Mucosa of descending colon (tissue), 3 donors: ENCODE results near the gene AADACL3. TPM values are rescaled to one million over a fixed set of nuclear protein-coding genes. Genes with fewer than 3 reads are reported as not detected.
"Not testable (repeated sequence)": the region's sequence is repeated elsewhere in the genome, so short reads cannot be mapped to it uniquely, and the experiment has no call there.

ENCODE experiments used
- ATAC-seq: fragments of 200-7000 bp; cut with Tn5 transposase; one replicate; pipeline ENCODE4 v1.9.1; 2020; ENCODE audit warnings: mild to moderate bottlenecking, moderate library complexity
- DNase-seq, 3 donors: peaks; one replicate each; pipeline ENCODE4 v3.0.0-alpha.2; 2020
- H3K36me3 ChIP-seq: fragments of 200-600 bp; one replicate; pipeline ENCODE4 v1.8.0; 2021; ENCODE audit warnings: low read depth, mild to moderate bottlenecking
- H3K4me1 ChIP-seq: fragments of 200-600 bp; one replicate; pipeline ENCODE4 v1.8.0; 2021; ENCODE audit warnings: low read depth, mild to moderate bottlenecking
- H3K4me3 ChIP-seq: fragments of 200-600 bp; one replicate; pipeline ENCODE4 v1.8.0; 2021; ENCODE audit warnings: mild to moderate bottlenecking
- H3K9me3 ChIP-seq: fragments of 200-600 bp; one replicate; pipeline ENCODE4 v1.8.0; 2021; ENCODE audit warnings: mild to moderate bottlenecking
- intact Hi-C, 2 donors: fragments of 100-400 bp; cut with DNase I in 1 of 2; cut with micrococcal nuclease in 1 of 2; formaldehyde crosslinking; loops; one replicate each; pipeline versions ENCODE4 v1.11.0 to v1.11.1; 2022; cut with DNase I, micrococcal nuclease
- long read RNA-seq, 2 donors: library from polyadenylated mRNA; unstranded; transcript quantifications; one replicate each; pipeline ENCODE4 v2.0.0, GENCODE V29; 2019 to 2021
- total RNA-seq, 3 donors: library from RNA; stranded (reverse); fragmentation: NEBNext Ultra II Directional in 2 of 3; extraction: Animal tissue kit (Norgen Biotek cat#: 25700) in 2 of 3; gene quantifications; one replicate each; pipeline versions ENCODE4 v1.2.1 to v1.2.4, GENCODE V29; 2021 to 2023
- TF ChIP-seq, protein P1 (sequence below): fragments of 200-600 bp; IDR thresholded peaks from one replicate; pipeline ENCODE4 v1.8.0; 2022; ENCODE audit warnings: antibody characterized with exemption, mild to moderate bottlenecking
- donor health status: DM: no; HTN: no; CAD: no; lungs with moderate emphysema.
- donor health status: DM: no; HTN: no; CAD: no.
- donor health status: DM: no; HTN: yes; CAD: no.

AADACL3 gene, protein sequence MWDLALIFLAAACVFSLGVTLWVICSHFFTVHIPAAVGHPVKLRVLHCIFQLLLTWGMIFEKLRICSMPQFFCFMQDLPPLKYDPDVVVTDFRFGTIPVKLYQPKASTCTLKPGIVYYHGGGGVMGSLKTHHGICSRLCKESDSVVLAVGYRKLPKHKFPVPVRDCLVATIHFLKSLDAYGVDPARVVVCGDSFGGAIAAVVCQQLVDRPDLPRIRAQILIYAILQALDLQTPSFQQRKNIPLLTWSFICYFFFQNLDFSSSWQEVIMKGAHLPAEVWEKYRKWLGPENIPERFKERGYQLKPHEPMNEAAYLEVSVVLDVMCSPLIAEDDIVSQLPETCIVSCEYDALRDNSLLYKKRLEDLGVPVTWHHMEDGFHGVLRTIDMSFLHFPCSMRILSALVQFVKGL
- total RNA-seq: not detected
- long read RNA-seq, donor 1: 0 reads
- long read RNA-seq, donor 2: 0 reads

DNA sequence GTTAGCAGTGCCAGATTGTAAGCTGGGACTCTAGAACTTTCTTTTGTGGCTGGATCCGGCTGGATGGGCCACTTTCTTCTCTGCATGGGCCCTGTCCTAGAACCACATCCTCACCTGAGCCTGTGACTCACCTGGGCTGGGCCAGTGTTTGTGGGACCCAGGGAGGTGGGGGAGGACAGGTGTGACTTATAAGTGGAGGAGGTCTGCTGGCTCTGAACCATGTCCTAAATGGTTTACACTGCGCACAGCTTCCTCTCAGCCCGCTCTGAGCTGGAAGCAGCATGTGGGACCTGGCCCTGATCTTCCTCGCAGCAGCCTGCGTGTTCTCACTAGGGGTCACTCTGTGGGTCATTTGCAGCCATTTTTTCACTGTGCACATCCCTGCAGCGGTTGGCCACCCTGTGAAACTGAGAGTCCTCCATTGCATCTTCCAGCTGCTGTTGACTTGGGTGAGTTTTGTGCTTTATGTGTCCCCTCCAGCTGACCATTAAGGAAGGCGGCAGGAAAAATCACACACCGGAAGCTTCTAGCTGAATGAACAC is at the start of gene AADACL3:
Gene AADACL3, plus strand, starts transcription at position 215 of the 542 bp plus-strand sequence. Its CDS starts 67 bp downstream, at position 282.
- DNase-seq: no peak
- Histone ChIP-seq H3K4me3 (no peak within 1 kb of the TSS), H3K36me3 (no peaks in the 10 kb centered on the region), H3K4me1 (no peaks in the 10 kb centered on the region), H3K9me3 (no peaks in the 10 kb centered on the region)
- intact Hi-C loops: no loop called here
- no peak for ATAC-seq
- TF ChIP-seq, protein P1, sequence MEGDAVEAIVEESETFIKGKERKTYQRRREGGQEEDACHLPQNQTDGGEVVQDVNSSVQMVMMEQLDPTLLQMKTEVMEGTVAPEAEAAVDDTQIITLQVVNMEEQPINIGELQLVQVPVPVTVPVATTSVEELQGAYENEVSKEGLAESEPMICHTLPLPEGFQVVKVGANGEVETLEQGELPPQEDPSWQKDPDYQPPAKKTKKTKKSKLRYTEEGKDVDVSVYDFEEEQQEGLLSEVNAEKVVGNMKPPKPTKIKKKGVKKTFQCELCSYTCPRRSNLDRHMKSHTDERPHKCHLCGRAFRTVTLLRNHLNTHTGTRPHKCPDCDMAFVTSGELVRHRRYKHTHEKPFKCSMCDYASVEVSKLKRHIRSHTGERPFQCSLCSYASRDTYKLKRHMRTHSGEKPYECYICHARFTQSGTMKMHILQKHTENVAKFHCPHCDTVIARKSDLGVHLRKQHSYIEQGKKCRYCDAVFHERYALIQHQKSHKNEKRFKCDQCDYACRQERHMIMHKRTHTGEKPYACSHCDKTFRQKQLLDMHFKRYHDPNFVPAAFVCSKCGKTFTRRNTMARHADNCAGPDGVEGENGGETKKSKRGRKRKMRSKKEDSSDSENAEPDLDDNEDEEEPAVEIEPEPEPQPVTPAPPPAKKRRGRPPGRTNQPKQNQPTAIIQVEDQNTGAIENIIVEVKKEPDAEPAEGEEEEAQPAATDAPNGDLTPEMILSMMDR: no peak

DNA sequence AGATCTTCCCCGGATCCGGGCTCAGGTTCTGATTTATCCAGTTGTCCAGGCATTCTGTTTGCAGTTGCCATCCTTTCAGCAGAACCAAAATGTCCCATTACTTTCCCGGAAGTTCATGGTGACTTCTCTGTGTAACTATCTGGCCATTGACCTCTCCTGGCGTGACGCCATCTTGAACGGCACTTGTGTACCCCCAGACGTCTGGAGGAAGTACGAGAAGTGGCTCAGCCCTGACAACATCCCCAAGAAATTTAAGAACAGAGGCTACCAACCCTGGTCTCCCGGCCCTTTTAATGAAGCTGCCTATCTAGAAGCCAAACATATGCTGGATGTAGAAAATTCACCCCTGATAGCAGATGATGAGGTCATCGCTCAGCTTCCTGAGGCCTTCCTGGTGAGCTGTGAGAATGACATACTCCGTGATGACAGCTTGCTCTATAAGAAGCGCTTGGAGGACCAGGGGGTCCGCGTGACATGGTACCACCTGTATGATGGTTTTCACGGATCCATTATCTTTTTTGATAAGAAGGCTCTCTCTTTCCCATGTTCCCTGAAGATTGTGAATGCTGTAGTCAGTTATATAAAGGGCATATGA is 49.7 kb upstream of the AADACL3 start:
- intact Hi-C loops: no loop called here
- DNase-seq (no peak), ATAC-seq (no peak)
- TF ChIP-seq, protein P1: no peak
- Histone ChIP-seq H3K9me3 (no peaks in the 10 kb centered on the region), H3K4me1 (no peaks in the 10 kb centered on the region), H3K36me3 (no peaks in the 10 kb centered on the region), H3K4me3 (no peak overlapping the region)

DNA sequence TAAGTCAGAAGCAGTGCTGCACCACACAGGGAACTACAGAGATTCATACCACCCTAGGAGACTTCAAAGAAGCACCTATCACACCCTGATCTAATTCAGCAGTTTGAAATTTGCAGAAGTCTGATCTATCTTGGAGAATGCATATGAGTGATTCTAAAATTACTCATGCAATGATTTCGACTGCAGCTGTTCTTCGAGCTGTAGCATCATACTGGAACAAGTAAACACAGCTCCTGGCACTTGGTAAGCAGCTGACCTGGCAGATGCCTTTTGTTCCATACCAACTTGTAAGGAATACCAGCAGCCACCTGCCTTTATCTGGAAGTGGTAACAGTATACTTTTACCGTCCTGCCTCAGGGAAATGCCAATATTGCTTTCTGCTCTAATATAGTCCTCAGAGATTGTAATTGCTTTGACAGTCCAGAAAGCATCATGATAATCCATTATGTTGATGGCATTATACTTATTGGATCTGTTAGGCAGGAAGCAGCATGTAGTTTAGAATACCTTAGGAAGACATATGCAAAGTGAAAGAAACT is 46.3 kb upstream of the AADACL3 start:
- TF ChIP-seq, protein P1: no peak
- Histone ChIP-seq H3K36me3 (no peaks in the 10 kb centered on the region), H3K4me1 (no peaks in the 10 kb centered on the region), H3K9me3 (no peaks in the 10 kb centered on the region), H3K4me3 (no peak overlapping the region)
- intact Hi-C loops: no loop called here
- DNase-seq (no peak), ATAC-seq (no peak)

DNA sequence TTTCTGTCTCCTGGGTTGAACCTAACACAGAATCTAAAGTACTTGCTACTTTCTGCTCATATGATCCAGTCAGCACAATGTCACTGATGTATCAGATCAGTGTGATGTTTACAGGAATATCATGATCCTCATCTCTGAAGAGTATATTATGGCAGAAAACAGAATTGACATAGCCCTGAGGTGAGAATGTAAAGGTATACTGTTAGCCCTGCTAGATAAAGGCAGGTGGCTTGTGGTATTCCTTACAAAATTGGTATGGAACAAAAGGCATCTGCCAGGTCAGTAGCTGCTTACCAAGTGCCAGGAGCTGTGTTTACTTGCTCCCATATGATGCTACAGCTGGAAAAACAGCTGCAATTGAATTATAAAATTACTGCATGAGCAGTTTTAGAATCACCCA is 41.6 kb upstream of the AADACL3 start:
- Histone ChIP-seq H3K4me3 (no peak overlapping the region), H3K4me1 (no peaks in the 10 kb centered on the region), H3K36me3 (no peaks in the 10 kb centered on the region), H3K9me3 (no peaks in the 10 kb centered on the region)
- ATAC-seq (no peak), DNase-seq (no peak)
- intact Hi-C loops: no loop called here
- TF ChIP-seq, protein P1: no peak

DNA sequence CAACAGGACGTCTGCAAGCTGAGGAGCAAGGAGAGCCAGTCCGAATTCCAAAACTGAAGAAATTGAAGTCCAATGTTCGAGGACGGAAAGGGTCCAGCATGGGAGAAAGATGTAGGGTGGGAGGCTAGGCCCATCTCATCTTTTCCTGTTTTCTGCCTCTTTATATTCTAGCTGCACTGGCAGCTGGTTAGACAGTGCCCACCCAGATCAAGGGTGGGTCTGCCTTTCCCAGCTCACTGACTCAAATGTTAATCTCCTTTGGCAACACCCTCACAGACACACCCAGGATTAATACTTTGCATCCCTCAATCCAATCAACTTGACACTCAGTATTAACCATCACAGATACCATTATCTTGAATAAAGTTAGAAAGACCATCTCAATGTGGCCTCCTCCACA is 39.8 kb upstream of the AADACL3 start:
- H3K4me1 ChIP-seq, intact Hi-C loops, ATAC-seq: not testable (repeated sequence)

DNA sequence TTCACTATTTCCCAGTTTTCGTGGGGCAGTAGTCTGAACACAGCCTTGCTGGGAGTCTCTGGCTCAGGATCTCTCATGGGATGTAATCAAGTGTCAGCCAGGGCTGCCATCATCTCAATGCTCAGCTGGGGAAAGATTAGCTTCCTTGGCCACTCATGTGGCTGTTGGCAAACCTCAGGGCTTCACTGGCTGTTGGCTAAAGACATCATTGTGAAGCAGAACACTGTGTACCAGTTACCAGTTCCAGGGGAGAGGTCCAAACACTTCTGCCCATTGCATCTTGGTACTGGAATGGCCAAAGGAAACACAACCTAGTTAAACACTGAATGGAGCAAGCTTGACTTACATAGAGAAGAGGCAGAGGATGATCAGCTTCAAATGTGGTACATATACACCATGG is 38.3 kb upstream of the AADACL3 start:
- no peaks in the 10 kb centered on the region for H3K9me3 ChIP-seq
- H3K36me3 ChIP-seq: no peaks in the 10 kb centered on the region
- ATAC-seq (no peak), DNase-seq (no peak)
- TF ChIP-seq, protein P1: no peak
- H3K4me3 ChIP-seq: no peak overlapping the region
- H3K4me1 ChIP-seq: no peaks in the 10 kb centered on the region
- intact Hi-C loops: no loop called here

More for the DNA sequence above, 39.8 kb upstream of the AADACL3 start:
- not testable (repeated sequence) for H3K36me3 ChIP-seq, H3K4me3 ChIP-seq, DNase-seq, H3K9me3 ChIP-seq
